ENCODE measurements around the gene CFAP100.

The CFAP100 gene

DNA sequence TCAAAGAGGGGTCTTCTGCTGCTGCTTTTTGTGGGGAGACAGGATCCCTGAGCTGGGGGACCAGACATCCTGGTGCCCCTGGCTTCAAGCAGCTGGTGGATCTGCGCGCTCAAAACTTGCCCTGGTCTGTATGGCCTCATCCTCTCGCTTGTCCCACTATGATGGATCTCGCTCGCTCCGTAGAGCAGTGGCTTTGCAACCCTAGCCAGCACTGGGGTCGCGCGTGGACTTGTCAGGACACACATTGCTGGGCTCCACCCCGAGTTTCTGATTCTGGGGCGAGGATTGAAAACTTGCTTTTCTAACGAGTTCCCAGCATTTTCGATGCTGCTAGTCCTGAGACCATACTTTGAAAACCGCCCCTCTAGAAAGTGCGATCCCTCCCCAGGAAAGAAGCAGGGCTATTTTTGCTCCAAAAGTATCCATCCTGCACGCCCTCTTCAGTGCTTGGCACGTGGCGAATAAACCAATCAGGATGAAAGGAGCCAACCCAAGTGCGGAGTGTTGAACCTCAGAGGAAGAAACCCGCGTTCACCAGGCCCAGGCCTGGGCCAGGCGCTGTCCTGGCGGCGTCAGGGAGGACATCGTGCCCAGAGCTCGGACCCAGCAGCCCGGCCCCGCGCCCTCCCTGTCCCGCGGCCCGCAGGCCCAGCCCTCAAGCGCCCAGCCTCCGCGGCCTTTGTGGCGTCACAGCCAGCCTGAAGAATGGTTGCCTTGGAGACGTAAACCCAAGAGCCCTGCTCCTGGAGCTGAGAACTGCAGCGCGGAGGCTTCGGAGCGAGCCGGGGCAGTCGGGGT, at the start of gene CFAP100:
Gene CFAP100 (plus strand): TSS at position 731 of the 798 bp plus-strand sequence. CDS start 1,092 bp downstream, outside the sequence.
- H3K9me3 ChIP-seq, result no peaks in the 10 kb centered on the region
- H3K36me3 ChIP-seq, result no peaks in the 10 kb centered on the region
- peaks cover 2% of the 10 kb centered on the region in 2 experiments for H3K4me1 ChIP-seq (ENCODE audit: control insufficient read depth in 1 of 2, insufficient read depth in 1 of 2, low read depth in 1 of 2, low read length in 1 of 2)
- peaks cover 81% of the 10 kb centered on the region for H3K27me3 ChIP-seq
- H3K4me3 ChIP-seq (ENCODE audit: low read depth in 1 of 2, low read length in 1 of 2), result no peak within 1 kb of the TSS
- TF ChIP-seq, protein P1, sequence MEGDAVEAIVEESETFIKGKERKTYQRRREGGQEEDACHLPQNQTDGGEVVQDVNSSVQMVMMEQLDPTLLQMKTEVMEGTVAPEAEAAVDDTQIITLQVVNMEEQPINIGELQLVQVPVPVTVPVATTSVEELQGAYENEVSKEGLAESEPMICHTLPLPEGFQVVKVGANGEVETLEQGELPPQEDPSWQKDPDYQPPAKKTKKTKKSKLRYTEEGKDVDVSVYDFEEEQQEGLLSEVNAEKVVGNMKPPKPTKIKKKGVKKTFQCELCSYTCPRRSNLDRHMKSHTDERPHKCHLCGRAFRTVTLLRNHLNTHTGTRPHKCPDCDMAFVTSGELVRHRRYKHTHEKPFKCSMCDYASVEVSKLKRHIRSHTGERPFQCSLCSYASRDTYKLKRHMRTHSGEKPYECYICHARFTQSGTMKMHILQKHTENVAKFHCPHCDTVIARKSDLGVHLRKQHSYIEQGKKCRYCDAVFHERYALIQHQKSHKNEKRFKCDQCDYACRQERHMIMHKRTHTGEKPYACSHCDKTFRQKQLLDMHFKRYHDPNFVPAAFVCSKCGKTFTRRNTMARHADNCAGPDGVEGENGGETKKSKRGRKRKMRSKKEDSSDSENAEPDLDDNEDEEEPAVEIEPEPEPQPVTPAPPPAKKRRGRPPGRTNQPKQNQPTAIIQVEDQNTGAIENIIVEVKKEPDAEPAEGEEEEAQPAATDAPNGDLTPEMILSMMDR (IDR thresholded peaks at IDR 0.05), result no peak
- no peak within 1 kb of the TSS for H3K27ac ChIP-seq

DNA sequence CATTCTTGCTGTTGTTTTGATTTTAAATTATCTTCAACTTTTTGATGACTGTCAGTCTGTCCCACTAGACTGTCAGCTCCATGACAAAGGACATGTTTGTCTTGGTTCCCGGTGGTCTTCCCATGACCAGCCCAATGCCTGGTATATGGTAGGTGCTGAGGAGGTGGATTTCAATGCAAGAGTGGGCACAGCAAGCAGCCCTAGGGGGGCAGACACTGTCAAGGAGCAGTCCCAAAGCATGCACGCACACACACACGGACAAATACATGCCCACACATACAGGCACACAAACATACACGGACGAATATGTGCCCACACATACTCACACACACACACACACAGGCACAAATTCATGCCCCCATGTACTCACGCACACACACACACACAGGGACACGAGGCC, 49.5 kb upstream of the CFAP100 start:
- H3K4me1 ChIP-seq (ENCODE audit: control insufficient read depth in 1 of 2, insufficient read depth in 1 of 2, low read depth in 1 of 2, low read length in 1 of 2), result no peaks in the 10 kb centered on the region
- H3K27me3 ChIP-seq, result peaks cover 5% of the 10 kb centered on the region
- H3K9me3 ChIP-seq, result no peaks in the 10 kb centered on the region
- no peak overlapping the region for H3K27ac ChIP-seq
- no peaks in the 10 kb centered on the region for H3K36me3 ChIP-seq
- H3K4me3 ChIP-seq (ENCODE audit: low read depth in 1 of 2, low read length in 1 of 2), result no peak overlapping the region
- TF ChIP-seq, protein P1 (IDR thresholded peaks at IDR 0.05), result no peak

DNA sequence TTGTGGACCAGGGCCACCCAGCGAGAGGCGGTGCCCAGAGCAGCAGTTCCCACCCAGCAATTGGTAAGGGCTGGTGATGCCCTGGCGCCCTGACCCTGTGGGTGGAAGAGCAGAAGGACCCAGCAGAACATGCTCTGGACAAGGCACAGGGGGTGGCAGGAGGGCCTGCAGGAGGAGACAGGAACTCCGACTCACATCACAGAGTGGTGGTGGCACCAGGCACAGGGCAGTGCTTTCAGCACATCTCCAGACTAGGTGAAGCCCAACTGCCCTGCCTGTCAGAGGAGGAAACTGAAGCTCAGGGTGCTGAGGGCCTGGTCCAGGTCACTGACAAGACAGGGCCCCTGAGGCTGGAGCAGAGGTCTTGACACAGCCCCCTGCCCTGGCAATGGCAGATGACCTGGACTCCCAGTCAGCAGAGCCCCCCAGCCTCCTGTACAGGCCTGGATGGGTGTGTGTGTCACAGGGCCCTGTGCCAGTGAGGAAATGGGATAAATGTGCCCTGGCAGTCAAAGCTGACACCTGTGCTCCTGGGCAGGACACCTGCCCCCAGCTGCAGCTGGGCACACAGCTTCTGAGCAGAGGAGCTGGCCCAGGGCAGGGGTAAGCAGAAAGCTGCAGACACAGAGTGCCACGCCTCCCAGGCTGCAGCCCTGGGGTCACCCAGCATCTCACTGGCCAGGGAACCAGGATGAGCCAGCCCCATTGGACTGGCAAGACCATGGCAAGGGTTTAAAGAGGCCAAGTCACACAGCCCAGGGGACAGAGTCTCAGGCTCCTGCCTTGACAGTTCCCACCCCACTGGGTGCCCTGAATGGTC, 48.9 kb upstream of the CFAP100 start:
- Histone ChIP-seq H3K4me3 (ENCODE audit: low read depth in 1 of 2, low read length in 1 of 2) (no peak overlapping the region), H3K27me3 (no peaks in the 10 kb centered on the region), H3K36me3 (no peaks in the 10 kb centered on the region), H3K4me1 (ENCODE audit: control insufficient read depth in 1 of 2, insufficient read depth in 1 of 2, low read depth in 1 of 2, low read length in 1 of 2) (no peaks in the 10 kb centered on the region), H3K27ac (no peak overlapping the region), H3K9me3 (no peaks in the 10 kb centered on the region)
- TF ChIP-seq, protein P1 (IDR thresholded peaks at IDR 0.05), result no peak

DNA sequence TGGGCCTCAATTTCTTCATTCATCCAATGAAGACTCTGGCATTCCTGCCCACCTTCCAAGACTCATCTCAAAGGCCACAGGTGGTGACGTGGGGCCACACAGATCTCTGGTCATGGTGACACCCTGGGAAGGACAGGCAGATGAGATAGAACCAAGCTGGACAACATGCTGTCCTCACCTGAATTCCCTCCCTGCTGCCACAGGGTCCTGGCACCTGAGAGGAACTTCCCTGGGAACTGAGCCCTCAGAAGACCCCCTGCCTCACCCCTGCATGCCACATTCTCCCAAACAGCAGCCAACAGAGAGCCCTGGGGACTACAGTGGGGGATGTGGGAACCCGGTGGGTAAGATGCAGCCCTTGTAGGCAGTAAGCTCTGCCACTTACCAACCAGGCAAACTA, 48.2 kb upstream of the CFAP100 start:
- H3K27me3 ChIP-seq, result no peaks in the 10 kb centered on the region

DNA sequence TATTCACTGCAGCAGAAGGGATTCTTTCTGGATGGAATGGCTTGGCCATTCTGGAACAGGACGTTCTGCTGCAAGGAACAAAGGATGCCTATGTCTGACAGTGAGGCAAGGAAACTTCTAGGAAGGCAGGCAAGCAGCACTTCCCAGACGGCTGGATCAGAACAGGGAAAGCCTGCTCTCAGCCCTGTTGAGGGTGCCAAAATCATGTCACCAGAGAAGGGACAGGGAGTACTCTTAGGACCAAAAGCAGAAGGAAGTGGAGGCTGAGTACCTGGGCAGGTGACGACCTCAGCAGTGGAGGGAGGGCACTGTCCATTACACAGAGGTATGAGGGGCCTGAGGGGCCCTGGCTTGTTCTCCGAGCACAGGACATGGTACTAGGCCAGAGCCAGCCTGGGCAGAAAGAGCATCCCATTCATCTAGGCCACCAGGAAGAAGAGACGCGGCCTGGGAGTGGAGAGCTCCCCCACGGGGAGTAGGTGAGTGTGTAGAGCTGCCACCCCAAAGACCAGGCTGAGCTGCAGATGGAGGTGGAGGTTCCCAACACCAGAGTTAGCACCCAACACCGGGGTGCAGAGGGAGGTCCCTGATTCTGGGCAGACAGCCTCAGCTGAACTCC, 47.1 kb upstream of the CFAP100 start:
- no peaks in the 10 kb centered on the region for H3K9me3 ChIP-seq
- TF ChIP-seq, protein P1 (IDR thresholded peaks at IDR 0.05), result no peak
- no peaks in the 10 kb centered on the region for H3K36me3 ChIP-seq
- no peak overlapping the region for H3K4me3 ChIP-seq (ENCODE audit: low read depth in 1 of 2, low read length in 1 of 2)
- H3K27me3 ChIP-seq, result no peaks in the 10 kb centered on the region
- peaks cover 0 to 3% of the 10 kb centered on the region in 2 experiments for H3K4me1 ChIP-seq (ENCODE audit: control insufficient read depth in 1 of 2, insufficient read depth in 1 of 2, low read depth in 1 of 2, low read length in 1 of 2)
- H3K27ac ChIP-seq, result no peak overlapping the region

More for the DNA sequence above, 48.2 kb upstream of the CFAP100 start:
- Histone ChIP-seq H3K36me3 (no peaks in the 10 kb centered on the region), H3K9me3 (no peaks in the 10 kb centered on the region), H3K27ac (no peak overlapping the region), H3K4me3 (ENCODE audit: low read depth in 1 of 2, low read length in 1 of 2) (no peak overlapping the region), H3K4me1 (ENCODE audit: control insufficient read depth in 1 of 2, insufficient read depth in 1 of 2, low read depth in 1 of 2, low read length in 1 of 2) (no peaks in the 10 kb centered on the region)
- TF ChIP-seq, protein P1 (IDR thresholded peaks at IDR 0.05), result no peak
